SK-N-SH (cell line): ENCODE results near the gene LMF1.

Experiments
- CTCF ChIP-seq: fragments of 200-600 bp; sonication (generic); IDR thresholded peaks from 2 replicates; pipeline ENCODE4 v1.6.1; 2017; ENCODE audit warnings: antibody characterized with exemption, mild to moderate bottlenecking, moderate library complexity
- REST ChIP-seq: IDR thresholded peaks from 2 replicates; pipeline ENCODE4 v1.6.1; 2012; ENCODE audit warnings: mild to moderate bottlenecking, low read depth, low read length, moderate library complexity
- RXRA ChIP-seq: IDR thresholded peaks from 2 replicates; pipeline ENCODE4 v1.4.0; 2012; ENCODE audit warnings: low read depth, mild to moderate bottlenecking, borderline replicate concordance
- TCF12 ChIP-seq: IDR thresholded peaks from 2 replicates; pipeline ENCODE4 v1.4.0; 2012

- TF ChIP-seq CTCF (no peak), RXRA (no peak), REST (no peak), TCF12 (no peak)
These were observed 87.4 kb downstream of the LMF1 start for GRCh38 chr16:883340-883739.
